ENCODE results near the gene NECTIN3.

NECTIN3 gene

DNA sequence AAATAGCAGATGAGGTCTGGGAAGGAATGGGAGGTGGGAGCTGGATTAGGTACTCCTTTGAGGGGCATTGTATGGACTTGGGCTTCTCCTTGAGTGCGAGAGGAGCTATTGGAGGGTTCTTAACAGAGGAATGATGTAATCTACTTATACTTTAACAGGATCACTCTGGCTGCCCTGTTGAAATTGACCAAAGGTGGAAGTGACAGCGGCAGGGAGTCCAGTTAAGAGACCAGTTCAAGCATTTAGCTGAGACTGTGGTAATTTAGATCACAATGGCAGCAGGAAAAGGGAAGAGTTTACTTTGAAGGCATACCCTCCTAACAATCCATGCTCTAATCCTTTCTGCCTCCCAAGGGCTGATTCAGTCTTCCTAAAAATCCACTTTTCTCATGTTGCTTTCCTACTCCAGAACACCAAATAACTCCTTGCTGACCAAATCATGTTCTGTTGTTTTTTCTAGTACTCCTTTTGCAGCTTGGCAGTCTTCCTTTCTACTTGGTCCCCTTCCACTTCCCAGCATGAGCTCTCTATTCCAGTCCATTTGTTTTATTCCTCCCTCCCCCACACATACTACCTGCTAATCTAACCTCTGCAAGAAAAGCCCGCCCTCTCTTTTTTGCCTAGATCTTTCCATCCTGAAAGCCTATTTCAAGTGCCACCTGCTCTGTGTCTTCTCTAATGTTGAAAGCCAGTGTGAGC lies 139.4 kb downstream of the NECTIN3 start:
- TF ChIP-seq, protein P1, sequence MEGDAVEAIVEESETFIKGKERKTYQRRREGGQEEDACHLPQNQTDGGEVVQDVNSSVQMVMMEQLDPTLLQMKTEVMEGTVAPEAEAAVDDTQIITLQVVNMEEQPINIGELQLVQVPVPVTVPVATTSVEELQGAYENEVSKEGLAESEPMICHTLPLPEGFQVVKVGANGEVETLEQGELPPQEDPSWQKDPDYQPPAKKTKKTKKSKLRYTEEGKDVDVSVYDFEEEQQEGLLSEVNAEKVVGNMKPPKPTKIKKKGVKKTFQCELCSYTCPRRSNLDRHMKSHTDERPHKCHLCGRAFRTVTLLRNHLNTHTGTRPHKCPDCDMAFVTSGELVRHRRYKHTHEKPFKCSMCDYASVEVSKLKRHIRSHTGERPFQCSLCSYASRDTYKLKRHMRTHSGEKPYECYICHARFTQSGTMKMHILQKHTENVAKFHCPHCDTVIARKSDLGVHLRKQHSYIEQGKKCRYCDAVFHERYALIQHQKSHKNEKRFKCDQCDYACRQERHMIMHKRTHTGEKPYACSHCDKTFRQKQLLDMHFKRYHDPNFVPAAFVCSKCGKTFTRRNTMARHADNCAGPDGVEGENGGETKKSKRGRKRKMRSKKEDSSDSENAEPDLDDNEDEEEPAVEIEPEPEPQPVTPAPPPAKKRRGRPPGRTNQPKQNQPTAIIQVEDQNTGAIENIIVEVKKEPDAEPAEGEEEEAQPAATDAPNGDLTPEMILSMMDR (IDR thresholded peaks at IDR 0.05; ENCODE audit: insufficient read depth, low read depth, low read length, missing control alignments) = no peak
- H3K4me3 ChIP-seq (ENCODE audit: low read length) = no peak overlapping the region
- DNase-seq (ENCODE audit: low read depth) = no peak

DNA sequence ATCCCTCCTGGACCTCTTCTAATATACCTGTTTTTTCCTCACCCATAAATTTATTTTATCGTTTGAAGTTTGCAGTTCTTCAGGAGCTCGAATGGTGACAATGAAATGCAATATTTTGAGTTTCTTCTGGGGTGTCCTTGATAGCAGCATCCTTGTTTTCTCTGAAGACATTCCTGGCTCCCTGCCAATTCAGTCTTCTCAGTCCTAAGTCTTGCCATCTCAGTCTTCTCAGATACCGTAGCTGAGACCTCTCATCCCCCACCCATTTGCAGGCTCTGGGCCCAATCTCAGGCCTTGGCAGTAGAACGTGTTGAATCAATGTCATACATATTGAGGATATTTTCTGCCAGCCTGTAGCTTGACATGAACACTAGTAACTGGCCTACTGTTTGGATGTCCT lies 140.9 kb downstream of the NECTIN3 start:
- H3K4me3 ChIP-seq (ENCODE audit: low read length) = no peak overlapping the region
- TF ChIP-seq, protein P1 (IDR thresholded peaks at IDR 0.05; ENCODE audit: insufficient read depth, low read depth, low read length, missing control alignments) = no peak
- DNase-seq (ENCODE audit: low read depth) = no peak

DNA sequence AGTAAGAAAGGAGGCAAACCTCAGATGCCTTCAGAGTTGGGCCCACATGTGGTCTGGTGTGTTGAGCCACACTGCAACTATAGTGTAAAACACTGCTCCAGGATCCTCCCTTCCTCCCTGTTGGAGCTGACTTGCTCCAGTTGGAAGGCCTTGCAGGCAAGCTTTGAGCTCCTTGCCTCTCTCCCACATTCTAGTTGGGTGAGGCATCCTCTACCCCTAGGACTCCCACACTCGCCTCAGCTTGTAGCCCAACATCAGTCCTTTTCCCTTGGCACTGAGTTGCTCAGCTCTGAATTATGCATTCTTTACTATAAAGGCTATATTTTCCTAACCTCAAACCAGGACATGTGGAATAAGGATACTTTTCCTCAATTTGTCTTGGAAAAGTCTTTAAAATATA lies 143.9 kb downstream of the NECTIN3 start:
- DNase-seq (ENCODE audit: low read depth) = peak; percentile 72
- TF ChIP-seq, protein P1 (IDR thresholded peaks at IDR 0.05; ENCODE audit: insufficient read depth, low read depth, low read length, missing control alignments) = no peak
- H3K4me3 ChIP-seq (ENCODE audit: low read length) = no peak overlapping the region

DNA sequence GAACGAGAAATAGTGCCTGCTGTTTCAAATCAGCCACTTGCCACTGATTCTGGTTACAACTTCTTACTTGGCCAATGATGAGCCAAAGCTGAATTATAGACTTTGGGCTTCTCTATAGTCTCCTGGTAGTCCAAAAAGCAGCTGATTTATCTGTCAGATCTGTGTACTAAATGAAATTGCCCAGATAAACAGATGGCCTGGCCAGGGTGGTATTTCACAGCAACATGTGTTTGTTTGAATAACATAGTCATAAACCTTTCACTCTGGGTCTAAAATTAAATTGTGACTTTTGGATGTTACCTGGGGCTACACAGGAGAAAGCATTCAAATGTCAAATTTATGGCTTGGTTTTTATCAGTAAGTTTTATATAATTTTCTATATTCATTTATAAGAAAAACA lies 147.0 kb downstream of the NECTIN3 start:
- DNase-seq (ENCODE audit: low read depth) = no peak
- H3K4me3 ChIP-seq (ENCODE audit: low read length) = no peak overlapping the region
- TF ChIP-seq, protein P1 (IDR thresholded peaks at IDR 0.05; ENCODE audit: insufficient read depth, low read depth, low read length, missing control alignments) = no peak

DNA sequence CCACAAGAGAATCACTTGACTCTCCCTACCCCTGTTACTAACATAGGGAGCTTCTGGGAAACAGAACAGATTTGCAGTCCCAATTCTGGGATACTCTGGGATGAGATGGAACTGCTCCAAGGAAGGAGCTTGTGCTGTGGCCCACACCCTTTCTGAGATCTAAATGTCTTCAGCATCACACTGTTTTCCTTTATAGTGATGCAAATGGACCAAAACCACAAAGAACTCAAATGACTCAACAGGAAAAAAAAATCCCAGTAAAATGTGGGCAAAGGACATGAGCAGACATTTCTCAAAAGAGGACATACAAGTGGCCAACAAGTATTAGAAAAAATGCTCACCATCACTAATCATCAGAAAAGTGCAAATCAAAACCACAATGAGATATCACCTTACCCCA lies 155.6 kb downstream of the NECTIN3 start:
- no peak overlapping the region for H3K4me3 ChIP-seq (ENCODE audit: low read length)
- TF ChIP-seq, protein P1 (IDR thresholded peaks at IDR 0.05; ENCODE audit: insufficient read depth, low read depth, low read length, missing control alignments) = no peak
- DNase-seq (ENCODE audit: low read depth) = peak; percentile 61

DNA sequence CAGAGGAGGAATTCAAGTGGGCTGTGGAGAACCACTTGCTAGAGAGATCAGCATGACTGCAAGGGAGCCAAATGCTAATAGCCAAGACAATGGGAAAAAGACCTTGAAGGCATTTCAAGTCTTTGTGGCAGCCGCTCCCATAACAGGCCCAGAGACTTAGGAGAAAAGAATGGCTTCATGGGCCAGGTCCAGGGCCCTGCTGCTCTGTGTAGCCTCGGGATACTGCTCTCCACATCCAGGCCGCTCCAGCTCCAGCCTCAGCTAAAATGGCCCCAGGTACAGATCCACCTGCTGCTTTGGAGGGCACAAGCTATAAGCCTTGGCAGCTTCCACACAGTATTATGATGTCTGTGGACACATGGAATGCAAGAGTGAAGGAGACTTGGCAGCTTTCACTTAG lies 157.7 kb downstream of the NECTIN3 start:
- TF ChIP-seq, protein P1 (IDR thresholded peaks at IDR 0.05; ENCODE audit: insufficient read depth, low read depth, low read length, missing control alignments) = no peak
- no peak for DNase-seq (ENCODE audit: low read depth)
- no peak overlapping the region for H3K4me3 ChIP-seq (ENCODE audit: low read length)

Data from epithelial cell of esophagus (primary cell).